ENCODE data around the gene CDC42BPG. TPM values are rescaled to one million over a fixed set of nuclear protein-coding genes. Genes with fewer than 3 reads are reported as not detected.

The CDC42BPG gene
- total and polyA plus RNA-seq, 8 donors: 9.7 to 23.8 (median 13.2) TPM

- 90 to 92% methylated on average over 39 to 43 of the region's 43 CpGs for WGBS, 2 donors
- ATAC-seq (no peak), DNase-seq (peak in 2 of 6 donors; percentile 55 to 72), FAIRE-seq (no peak)
- Histone ChIP-seq H3K9me3 (no peaks in the 10 kb centered on the region), H3K4me3 (no peak overlapping the region), H3K27me3 (no peaks in the 10 kb centered on the region), H3K36me3 (peaks cover 0 to 69% (median 5%) of the 10 kb centered on the region in 3 donors), H3K27ac (no peak overlapping the region), H3K4me1 (no peaks in the 10 kb centered on the region)
- intact Hi-C loops (cut with DNase I): no loop called here
- TF ChIP-seq CTCF (IDR thresholded peaks at IDR 0.05): no peak
Measured at GRCh38 chr11:64829536-64830251, 14.8 kb downstream of the CDC42BPG start.

GRCh38 chr11:64827451-64827839, 17.0 kb downstream of the CDC42BPG start:
- no peaks in the 10 kb centered on the region for H3K27me3 ChIP-seq
- H3K27ac ChIP-seq: no peak overlapping the region
- DNase-seq: no peak
- 95% methylated on average over 21 to 22 of the region's 22 CpGs for WGBS, 2 donors
- H3K4me3 ChIP-seq: no peak overlapping the region
- FAIRE-seq: no peak
- H3K9me3 ChIP-seq: no peaks in the 10 kb centered on the region
- no peak for ATAC-seq
- intact Hi-C loops (cut with DNase I): no loop called here
- TF ChIP-seq CTCF (IDR thresholded peaks at IDR 0.05): no peak
- no peaks in the 10 kb centered on the region for H3K4me1 ChIP-seq
- peaks cover 0 to 47% (median 5%) of the 10 kb centered on the region in 3 donors for H3K36me3 ChIP-seq

GRCh38 chr11:64826578-64827450, 17.6 kb downstream of the CDC42BPG start:
- Histone ChIP-seq H3K9me3 (no peaks in the 10 kb centered on the region), H3K36me3 (peaks cover 0 to 40% (median 5%) of the 10 kb centered on the region in 3 donors), H3K4me1 (no peaks in the 10 kb centered on the region), H3K27me3 (no peaks in the 10 kb centered on the region), H3K27ac (no peak overlapping the region), H3K4me3 (no peak overlapping the region)
- DNase-seq (peak in 1 of 6 donors; percentile 43), FAIRE-seq (no peak), ATAC-seq (peak in 1 of 4 donors; percentile 6)
- intact Hi-C loops (cut with DNase I): no loop called here
- 93 to 94% methylated on average over 52 of the region's 52 CpGs for WGBS, 2 donors
- no peak for TF ChIP-seq CTCF (IDR thresholded peaks at IDR 0.05)

GRCh38 chr11:64826062-64826461, 18.4 kb downstream of the CDC42BPG start:
- DNase-seq (no peak), FAIRE-seq (no peak), ATAC-seq (no peak)
- H3K4me3 ChIP-seq: no peak overlapping the region
- WGBS, 2 donors: 78 to 82% methylated on average over 7 of the region's 7 CpGs
- TF ChIP-seq CTCF (IDR thresholded peaks at IDR 0.05): no peak
- intact Hi-C loops (cut with DNase I): no loop called here
- no peak overlapping the region for H3K27ac ChIP-seq
- H3K9me3 ChIP-seq: no peaks in the 10 kb centered on the region
- no peaks in the 10 kb centered on the region for H3K4me1 ChIP-seq
- peaks cover 0 to 33% (median 5%) of the 10 kb centered on the region in 3 donors for H3K36me3 ChIP-seq
- H3K27me3 ChIP-seq: no peaks in the 10 kb centered on the region
